Peyer's patch (tissue), 4 donors: Measurements from ENCODE around the gene NCAPD3.

Experiments
- POLR2A ChIP-seq, 2 donors: fragments of 450-650 bp; IDR thresholded peaks; one replicate each; pipeline ENCODE4 v1.5.1; 2017; ENCODE audit warnings: antibody characterized with exemption in 2 of 2, mild to moderate bottlenecking in 2 of 2, moderate library complexity in 2 of 2
- TF ChIP-seq, protein P1 (sequence below), 6 experiments: fragments of 450-650 bp in 4 of 6; fragments of 200-600 bp in 2 of 6; sonication (generic) in 1 of 6; IDR thresholded peaks; one replicate each; pipeline ENCODE4 v1.5.1; 2017 to 2019; ENCODE audit warnings: antibody characterized with exemption in 6 of 6, mild to moderate bottlenecking in 3 of 6, moderate library complexity in 1 of 6

DNA sequence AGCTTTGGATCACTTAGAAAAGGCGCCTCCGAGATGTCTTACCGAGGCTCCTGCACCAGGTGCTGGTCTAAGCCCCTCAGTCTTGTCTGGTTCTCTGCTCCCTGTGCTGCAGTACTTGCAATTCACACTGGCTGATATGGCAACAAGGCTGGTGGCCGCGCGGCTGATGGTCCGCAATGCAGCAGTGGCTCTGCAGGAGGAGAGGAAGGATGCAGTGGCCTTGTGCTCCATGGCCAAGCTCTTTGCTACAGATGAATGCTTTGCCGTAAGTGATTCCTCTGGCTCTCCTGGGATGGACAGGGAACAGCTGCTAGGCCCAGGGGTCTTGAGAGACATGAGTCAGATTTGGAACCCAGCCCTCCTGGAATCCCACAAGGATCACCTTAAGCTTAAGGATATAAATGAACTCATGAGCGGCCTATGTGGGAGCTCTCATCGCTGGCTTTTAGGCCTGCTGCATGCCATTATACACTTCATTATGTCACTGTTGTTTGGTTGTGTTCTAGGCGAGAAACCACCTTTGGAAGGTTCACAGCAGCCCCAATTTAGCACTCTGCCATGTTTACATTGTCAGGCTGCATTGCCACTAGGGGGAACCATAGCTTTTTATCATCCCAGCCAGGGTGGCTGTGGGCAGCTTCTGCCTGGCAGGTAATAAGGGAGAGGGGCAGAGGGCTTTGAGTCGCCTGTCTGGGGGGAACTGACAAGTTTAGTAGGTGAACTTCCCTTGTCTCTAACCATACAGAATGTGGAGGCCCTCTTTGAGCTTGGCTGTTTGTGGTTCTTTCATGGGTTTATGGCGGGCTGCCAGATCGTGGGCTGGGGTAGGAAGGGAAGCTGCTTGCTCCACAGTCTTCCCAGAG is 38.1 kb upstream of the NCAPD3 start:
- TF ChIP-seq, protein P1, sequence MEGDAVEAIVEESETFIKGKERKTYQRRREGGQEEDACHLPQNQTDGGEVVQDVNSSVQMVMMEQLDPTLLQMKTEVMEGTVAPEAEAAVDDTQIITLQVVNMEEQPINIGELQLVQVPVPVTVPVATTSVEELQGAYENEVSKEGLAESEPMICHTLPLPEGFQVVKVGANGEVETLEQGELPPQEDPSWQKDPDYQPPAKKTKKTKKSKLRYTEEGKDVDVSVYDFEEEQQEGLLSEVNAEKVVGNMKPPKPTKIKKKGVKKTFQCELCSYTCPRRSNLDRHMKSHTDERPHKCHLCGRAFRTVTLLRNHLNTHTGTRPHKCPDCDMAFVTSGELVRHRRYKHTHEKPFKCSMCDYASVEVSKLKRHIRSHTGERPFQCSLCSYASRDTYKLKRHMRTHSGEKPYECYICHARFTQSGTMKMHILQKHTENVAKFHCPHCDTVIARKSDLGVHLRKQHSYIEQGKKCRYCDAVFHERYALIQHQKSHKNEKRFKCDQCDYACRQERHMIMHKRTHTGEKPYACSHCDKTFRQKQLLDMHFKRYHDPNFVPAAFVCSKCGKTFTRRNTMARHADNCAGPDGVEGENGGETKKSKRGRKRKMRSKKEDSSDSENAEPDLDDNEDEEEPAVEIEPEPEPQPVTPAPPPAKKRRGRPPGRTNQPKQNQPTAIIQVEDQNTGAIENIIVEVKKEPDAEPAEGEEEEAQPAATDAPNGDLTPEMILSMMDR (IDR thresholded peaks at IDR 0.05), result peak in 4 of 6 experiments; percentile 23 to 47 (median 40)
- TF ChIP-seq POLR2A (IDR thresholded peaks at IDR 0.05), result no peak
